Measurements from ENCODE around the gene KIAA1671.

GRCh38 chr22:25029181-25029580, 76.7 kb downstream of the KIAA1671 start:
- TF ChIP-seq CTCF (conservative IDR thresholded peaks at IDR 0.05; ENCODE audit: low read depth, low read length) (no peak), EZH2 (IDR thresholded peaks at IDR 0.05; ENCODE audit: borderline replicate concordance, low read depth, low read length, poor library complexity, severe bottlenecking) (no peak)

All from A673 (cell line).